ENCODE data around the gene BEST1.

BEST1 gene

GRCh38 chr11:61914471-61915171 is 35.5 kb upstream of the BEST1 start:
- no peak for DNase-seq (ENCODE audit: low read depth, low spot score)
- no peak overlapping the region for H3K27ac ChIP-seq

GRCh38 chr11:61916737-61917333 is 33.3 kb upstream of the BEST1 start:
- no peak for DNase-seq (ENCODE audit: low read depth, low spot score)

GRCh38 chr11:61917334-61918109 is 32.6 kb upstream of the BEST1 start, which contains the start of gene RAB3IL1:
RAB3IL1 (minus strand) TSS chr11:61917566; CDS start chr11:61917367, 199 bp downstream.
- no peak for DNase-seq (ENCODE audit: low read depth, low spot score)
- no peak within 1 kb of the TSS for H3K27ac ChIP-seq

More at GRCh38 chr11:61916737-61917333, 33.3 kb upstream of the BEST1 start:
- no peak overlapping the region for H3K27ac ChIP-seq

GRCh38 chr11:61918251-61918937 is 31.8 kb upstream of the BEST1 start:
- DNase-seq (ENCODE audit: low read depth, low spot score), result no peak
- no peak overlapping the region for H3K27ac ChIP-seq

- no peak overlapping the region for H3K27ac ChIP-seq
- no peak for DNase-seq (ENCODE audit: low read depth, low spot score)
Observed at GRCh38 chr11:61918938-61919704, 31.0 kb upstream of the BEST1 start.

- DNase-seq (ENCODE audit: low read depth, low spot score), result no peak
- H3K27ac ChIP-seq, result no peak overlapping the region
Observed at GRCh38 chr11:61919705-61920631, 30.2 kb upstream of the BEST1 start.

GRCh38 chr11:61921446-61921845 is 28.7 kb upstream of the BEST1 start:
- no peak overlapping the region for H3K27ac ChIP-seq

GRCh38 chr11:61922539-61922938 is 27.6 kb upstream of the BEST1 start:
- no peak for DNase-seq (ENCODE audit: low read depth, low spot score)
- no peak overlapping the region for H3K27ac ChIP-seq

More at GRCh38 chr11:61921446-61921845, 28.7 kb upstream of the BEST1 start:
- no peak for DNase-seq (ENCODE audit: low read depth, low spot score)

GRCh38 chr11:61923166-61924063 is 26.7 kb upstream of the BEST1 start:
- no peak overlapping the region for H3K27ac ChIP-seq
- no peak for DNase-seq (ENCODE audit: low read depth, low spot score)

- no peak for DNase-seq (ENCODE audit: low read depth, low spot score)
- no peak overlapping the region for H3K27ac ChIP-seq
Observed at GRCh38 chr11:61924064-61924455, 26.1 kb upstream of the BEST1 start.

GRCh38 chr11:61925736-61926135 is 24.4 kb upstream of the BEST1 start:
- no peak for DNase-seq (ENCODE audit: low read depth, low spot score)
- H3K27ac ChIP-seq, result no peak overlapping the region

GRCh38 chr11:61926235-61926634 is 23.9 kb upstream of the BEST1 start:
- DNase-seq (ENCODE audit: low read depth, low spot score), result no peak

GRCh38 chr11:61927501-61927900 is 22.6 kb upstream of the BEST1 start:
- no peak overlapping the region for H3K27ac ChIP-seq
- no peak for DNase-seq (ENCODE audit: low read depth, low spot score)

More at GRCh38 chr11:61926235-61926634, 23.9 kb upstream of the BEST1 start:
- H3K27ac ChIP-seq, result no peak overlapping the region

GRCh38 chr11:61928606-61929005 is 21.5 kb upstream of the BEST1 start:
- no peak overlapping the region for H3K27ac ChIP-seq
- DNase-seq (ENCODE audit: low read depth, low spot score), result no peak

- H3K27ac ChIP-seq, result no peak overlapping the region
- DNase-seq (ENCODE audit: low read depth, low spot score), result no peak
Observed at GRCh38 chr11:61930933-61931332, 19.2 kb upstream of the BEST1 start.

GRCh38 chr11:61935861-61936260 is 14.3 kb upstream of the BEST1 start:
- no peak overlapping the region for H3K27ac ChIP-seq
- DNase-seq (ENCODE audit: low read depth, low spot score), result no peak

- DNase-seq (ENCODE audit: low read depth, low spot score), result no peak
- no peak overlapping the region for H3K27ac ChIP-seq
Observed at GRCh38 chr11:61940466-61940865, 9.7 kb upstream of the BEST1 start.

- DNase-seq (ENCODE audit: low read depth, low spot score), result no peak
- H3K27ac ChIP-seq, result no peak overlapping the region
Observed at GRCh38 chr11:61945191-61945590, 5.0 kb upstream of the BEST1 start.

Measured in epithelial cell of prostate (primary cell).